HUES6 (cell line): ENCODE results near the gene FAR2.
"Not testable (repeated sequence)": the region's sequence is repeated elsewhere in the genome, so short reads cannot be mapped to it uniquely, and the experiment has no call there.

ENCODE experiments used
- H3K27ac ChIP-seq: 2 replicates; pipeline ENCODE4 v1.7.0; 2013; ENCODE audit warnings: low read depth, mild to moderate bottlenecking, low read length, inconsistent platforms
- H3K27me3 ChIP-seq: 2 replicates; pipeline ENCODE4 v1.6.1; 2013; ENCODE audit warnings: low read length; ENCODE audit not compliant: control insufficient read depth, insufficient read depth
- H3K36me3 ChIP-seq: 2 replicates; pipeline ENCODE4 v1.6.1; 2013; ENCODE audit warnings: low read length; ENCODE audit not compliant: control insufficient read depth, insufficient read depth
- H3K4me1 ChIP-seq: 2 replicates; pipeline ENCODE4 v1.6.1; 2013; ENCODE audit warnings: low read length; ENCODE audit not compliant: control insufficient read depth, insufficient read depth
- H3K4me3 ChIP-seq: 2 replicates; pipeline ENCODE4 v1.5.1; 2013; ENCODE audit warnings: low read depth, low read length
- H3K9ac ChIP-seq: one replicate; pipeline ENCODE4 v1.6.1; 2013; ENCODE audit warnings: mild to moderate bottlenecking, low read length
- H3K9me3 ChIP-seq: 2 replicates; pipeline ENCODE4 v1.6.1; 2013; ENCODE audit warnings: low read depth, low read length; ENCODE audit not compliant: control insufficient read depth, insufficient read depth

The FAR2 gene

DNA sequence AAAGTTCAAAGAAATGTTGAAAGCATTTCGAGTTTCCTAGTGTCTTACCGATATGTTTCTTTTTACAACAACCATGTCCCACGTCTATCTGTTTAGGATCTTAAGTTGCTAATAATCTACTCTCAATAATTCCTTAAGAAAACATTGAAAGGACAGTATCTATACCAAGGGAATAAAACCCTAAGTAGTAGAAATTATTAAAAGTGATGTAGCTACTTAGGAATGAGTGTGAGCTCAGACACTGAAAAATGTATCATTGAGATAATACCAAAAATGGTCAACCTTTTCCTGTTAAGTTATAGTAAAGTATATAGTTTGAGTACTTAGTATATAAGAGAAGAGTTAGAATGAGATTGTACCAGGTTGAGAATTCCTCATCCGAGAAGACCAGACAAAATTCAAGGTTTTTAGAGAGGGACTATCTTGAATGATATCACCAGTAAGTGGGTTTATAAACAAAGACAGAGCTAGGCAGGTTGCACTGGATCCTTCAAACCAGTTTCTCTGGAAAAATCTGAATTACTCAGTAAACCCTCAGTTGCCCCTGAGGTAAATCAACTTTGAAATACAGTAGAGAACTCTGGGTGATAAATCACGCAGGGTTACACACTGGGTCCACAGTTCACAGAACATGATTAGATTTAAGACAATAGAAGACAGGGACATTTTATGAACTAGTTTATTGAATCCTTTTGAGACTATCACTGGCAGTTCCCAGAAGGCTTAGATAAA lies 135.1 kb downstream of the FAR2 start:
- Histone ChIP-seq H3K27ac (no peak overlapping the region), H3K9me3 (no peaks in the 10 kb centered on the region), H3K9ac (no peak overlapping the region), H3K36me3 (no peaks in the 10 kb centered on the region), H3K27me3 (no peaks in the 10 kb centered on the region), H3K4me3 (no peak overlapping the region), H3K4me1 (peaks cover 4% of the 10 kb centered on the region; the same call in 1 of the 2 replicates)

DNA sequence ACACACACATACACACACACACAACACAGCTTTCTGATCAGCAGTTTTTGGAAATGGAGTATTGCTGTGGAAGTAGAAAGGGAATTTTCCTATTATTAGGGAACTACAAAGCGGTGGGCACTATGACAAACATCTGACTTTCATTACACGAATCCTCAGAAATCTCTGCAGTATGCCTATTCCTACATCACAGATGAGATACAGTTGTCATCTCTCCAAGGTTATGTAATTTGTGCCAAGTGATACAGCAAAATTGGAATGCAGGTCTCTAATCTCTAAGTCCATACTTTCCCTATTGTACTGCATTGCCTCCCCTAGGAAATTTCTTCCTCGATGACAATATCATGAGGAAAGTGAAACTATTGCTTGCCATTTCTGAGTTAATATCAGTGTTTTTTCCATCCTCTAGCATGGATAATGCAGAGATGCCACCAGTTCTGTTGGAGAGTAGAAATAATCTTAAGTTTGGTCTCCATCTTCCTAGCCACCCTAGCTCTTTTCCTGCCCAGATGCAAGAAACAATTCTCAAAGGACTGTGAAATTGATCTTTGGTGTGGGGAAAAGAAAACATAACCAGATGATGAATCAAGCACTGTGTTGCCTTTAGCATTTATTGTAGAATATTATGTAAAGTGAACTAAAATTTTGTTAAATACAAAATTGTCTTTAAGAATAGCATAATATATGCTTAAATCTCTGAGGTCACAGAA lies 137.2 kb downstream of the FAR2 start:
- H3K4me1 ChIP-seq: peaks cover 4% of the 10 kb centered on the region; the same call in 1 of the 2 replicates
- H3K27me3 ChIP-seq: no peaks in the 10 kb centered on the region
- no peaks in the 10 kb centered on the region for H3K36me3 ChIP-seq
- no peak overlapping the region for H3K27ac ChIP-seq
- no peak overlapping the region for H3K4me3 ChIP-seq
- H3K9ac ChIP-seq: no peak overlapping the region
- H3K9me3 ChIP-seq: peaks cover 4% of the 10 kb centered on the region; the same call in 1 of the 2 replicates

DNA sequence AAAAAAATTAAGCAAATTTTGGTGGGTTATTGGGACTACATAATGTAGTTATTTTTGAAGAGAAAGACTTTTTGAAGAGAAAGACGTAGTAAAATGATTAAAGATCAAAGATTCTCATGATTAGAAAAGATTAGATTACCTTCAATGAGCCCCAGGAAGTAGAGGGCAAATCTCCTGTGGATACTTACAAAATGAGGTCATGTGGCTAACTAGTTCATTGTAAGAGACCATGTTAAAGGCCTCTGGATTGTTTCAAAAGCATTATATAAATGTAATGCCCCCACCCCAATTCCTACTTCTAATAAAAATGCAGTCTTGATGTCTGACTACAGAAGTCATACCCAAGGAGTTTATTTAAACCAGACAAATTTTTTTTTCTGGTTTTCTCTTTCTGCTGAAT lies 138.5 kb downstream of the FAR2 start:
- Histone ChIP-seq H3K36me3 (no peaks in the 10 kb centered on the region), H3K9me3 (peaks cover 4% of the 10 kb centered on the region; the same call in 1 of the 2 replicates), H3K4me1 (peaks cover 4% of the 10 kb centered on the region; the same call in 1 of the 2 replicates), H3K9ac (no peak overlapping the region), H3K4me3 (no peak overlapping the region), H3K27me3 (no peaks in the 10 kb centered on the region), H3K27ac (no peak overlapping the region)

DNA sequence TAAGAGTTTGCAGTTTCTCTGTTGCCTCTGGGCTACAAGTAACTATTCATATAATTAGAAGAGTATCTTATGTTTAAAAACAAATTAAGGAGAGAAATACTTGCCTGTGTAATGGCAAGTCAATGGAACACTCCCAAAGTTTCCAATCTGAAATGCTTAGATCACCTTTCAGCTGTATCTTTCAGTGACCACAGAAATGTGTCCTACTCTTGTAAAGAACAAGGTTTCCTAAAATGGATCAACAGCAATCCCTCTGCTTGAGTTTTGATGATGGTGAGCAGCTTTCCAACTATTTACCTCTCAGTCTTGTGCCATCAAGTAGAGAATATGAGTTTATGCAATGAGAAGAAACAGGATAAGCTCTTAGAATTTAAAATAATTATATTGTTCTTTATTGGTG lies 139.0 kb downstream of the FAR2 start:
- Histone ChIP-seq H3K27ac (no peak overlapping the region), H3K9ac (no peak overlapping the region), H3K27me3 (no peaks in the 10 kb centered on the region), H3K4me3 (no peak overlapping the region), H3K36me3 (no peaks in the 10 kb centered on the region), H3K4me1 (peaks cover 4% of the 10 kb centered on the region; the same call in 1 of the 2 replicates), H3K9me3 (peaks cover 4% of the 10 kb centered on the region; the same call in 1 of the 2 replicates)

DNA sequence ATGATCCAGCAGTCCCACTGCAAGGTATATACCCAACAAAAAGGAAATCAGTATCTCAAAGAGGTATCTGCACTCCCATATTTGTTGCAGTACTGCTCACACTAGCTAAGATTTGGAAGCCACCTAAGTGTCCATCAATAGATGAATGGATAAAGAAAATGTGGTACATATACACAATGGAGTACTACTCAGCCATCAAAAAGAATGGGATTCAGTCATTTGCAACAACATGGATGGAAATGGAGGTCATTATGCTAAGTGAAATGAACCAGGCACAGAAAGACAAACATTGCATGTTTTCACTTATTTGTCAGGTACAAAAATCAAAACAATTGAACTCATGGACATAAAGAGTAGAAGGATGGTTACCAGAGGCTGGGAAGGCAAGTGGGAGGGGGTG lies 141.4 kb downstream of the FAR2 start:
- not testable (repeated sequence) for H3K4me3 ChIP-seq, H3K36me3 ChIP-seq, H3K4me1 ChIP-seq, H3K9ac ChIP-seq, H3K27me3 ChIP-seq, H3K27ac ChIP-seq, H3K9me3 ChIP-seq

DNA sequence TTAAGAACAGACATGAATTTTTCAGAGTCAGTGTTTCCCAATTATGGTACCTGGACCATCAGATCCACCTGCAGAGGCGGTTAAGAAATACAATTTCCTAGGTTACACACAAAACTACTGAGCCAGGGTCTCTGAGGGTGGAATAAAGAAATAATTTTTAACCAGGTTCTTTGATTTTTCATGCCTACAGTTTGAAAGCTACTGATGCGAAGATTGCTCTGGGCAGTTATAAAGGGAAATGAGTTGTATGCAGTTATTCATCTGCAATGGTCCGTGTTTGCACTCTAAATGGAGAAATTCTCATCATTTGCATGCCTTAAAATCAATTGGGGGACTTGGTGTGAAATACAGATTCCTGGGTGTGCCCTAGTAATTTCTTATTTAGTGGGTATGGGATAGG lies 142.1 kb downstream of the FAR2 start:
- Histone ChIP-seq H3K27me3 (no peaks in the 10 kb centered on the region), H3K27ac (no peak overlapping the region), H3K36me3 (no peaks in the 10 kb centered on the region), H3K4me3 (no peak overlapping the region), H3K9ac (no peak overlapping the region), H3K4me1 (peaks cover 4% of the 10 kb centered on the region; the same call in 1 of the 2 replicates), H3K9me3 (peaks cover 4% of the 10 kb centered on the region; the same call in 1 of the 2 replicates)

DNA sequence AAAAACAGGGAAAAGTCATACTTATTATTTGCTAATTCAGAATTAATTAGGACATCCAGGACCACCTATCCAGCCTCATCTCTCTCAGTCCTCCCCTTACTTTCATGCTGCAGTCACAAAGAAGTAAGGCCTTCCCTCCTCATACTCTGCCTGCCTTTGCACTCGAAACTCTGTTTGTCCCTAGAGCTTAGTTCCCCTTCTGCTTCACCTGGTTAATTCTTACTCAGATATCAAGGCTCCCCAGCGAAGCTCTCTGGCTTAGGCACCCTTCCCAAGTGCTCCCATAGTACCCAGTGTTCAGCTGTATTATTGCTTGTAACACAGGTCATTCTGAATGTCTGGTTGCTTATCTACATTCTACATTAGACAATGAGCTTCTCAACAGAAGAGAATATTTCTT lies 150.6 kb downstream of the FAR2 start:
- Histone ChIP-seq H3K9ac (no peak overlapping the region), H3K27me3 (no peaks in the 10 kb centered on the region), H3K9me3 (no peaks in the 10 kb centered on the region), H3K4me3 (no peak overlapping the region), H3K4me1 (no peaks in the 10 kb centered on the region), H3K27ac (no peak overlapping the region), H3K36me3 (no peaks in the 10 kb centered on the region)

DNA sequence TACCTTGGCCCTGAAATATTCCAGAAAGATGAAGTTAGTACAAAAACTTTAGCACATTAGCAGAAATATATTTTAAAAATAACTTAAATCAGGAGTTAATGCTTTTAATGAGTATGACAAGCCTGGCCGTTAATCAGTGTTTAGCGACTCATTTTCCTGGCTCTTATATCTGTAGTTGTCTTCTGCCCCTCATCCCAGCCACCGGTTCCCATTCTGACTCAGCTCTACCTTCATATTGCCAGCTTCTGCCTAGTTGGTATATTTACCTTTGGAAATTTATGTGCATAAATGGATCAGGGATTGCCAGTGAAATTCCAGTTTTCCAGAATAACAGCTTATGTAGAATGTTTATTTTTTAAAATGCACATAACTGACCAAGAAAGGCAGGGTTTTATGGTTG lies 152.0 kb downstream of the FAR2 start:
- H3K4me1 ChIP-seq: no peaks in the 10 kb centered on the region
- no peak overlapping the region for H3K27ac ChIP-seq
- H3K36me3 ChIP-seq: no peaks in the 10 kb centered on the region
- H3K9ac ChIP-seq: no peak overlapping the region
- H3K4me3 ChIP-seq: no peak overlapping the region
- no peaks in the 10 kb centered on the region for H3K27me3 ChIP-seq
- H3K9me3 ChIP-seq: no peaks in the 10 kb centered on the region

DNA sequence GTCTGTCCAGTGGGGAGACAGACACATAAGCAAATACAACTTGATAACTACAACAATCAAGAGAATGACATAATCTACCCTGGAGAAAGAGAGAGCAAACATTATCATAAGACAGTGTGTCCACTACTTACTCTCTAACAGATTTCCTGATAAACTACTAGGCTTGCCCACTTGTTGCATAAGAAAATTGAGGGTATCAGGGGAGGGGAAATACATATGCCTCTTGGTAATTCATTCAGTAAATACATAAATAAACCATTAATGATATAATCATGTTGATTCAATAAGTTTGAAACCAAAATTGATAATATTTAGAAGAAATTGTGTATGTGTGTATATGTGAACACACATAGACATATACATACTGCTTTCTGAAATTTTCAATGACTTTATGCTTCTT lies 155.3 kb downstream of the FAR2 start:
- H3K9me3 ChIP-seq: no peaks in the 10 kb centered on the region
- H3K36me3 ChIP-seq: no peaks in the 10 kb centered on the region
- H3K4me1 ChIP-seq: no peaks in the 10 kb centered on the region
- H3K27me3 ChIP-seq: no peaks in the 10 kb centered on the region
- H3K27ac ChIP-seq: no peak overlapping the region
- no peak overlapping the region for H3K4me3 ChIP-seq
- no peak overlapping the region for H3K9ac ChIP-seq

DNA sequence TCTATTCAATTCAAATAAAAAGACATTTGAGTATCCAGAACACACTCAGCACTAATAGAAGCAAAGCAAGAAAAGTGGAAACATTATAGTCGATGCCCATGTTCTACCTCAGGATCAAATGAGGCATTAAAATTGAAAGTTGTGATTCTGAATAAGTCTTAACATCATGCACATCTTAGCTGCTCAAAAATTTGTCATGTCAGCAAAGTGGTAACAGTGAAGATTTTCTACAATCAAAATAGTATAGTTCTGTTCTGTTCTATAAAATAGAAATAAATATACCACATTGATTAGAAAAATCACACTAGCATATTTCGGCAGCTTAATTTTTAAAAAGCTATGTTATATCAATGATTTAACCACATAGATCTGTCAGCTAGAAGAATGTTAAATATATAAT lies 157.2 kb downstream of the FAR2 start:
- Histone ChIP-seq H3K36me3 (no peaks in the 10 kb centered on the region), H3K9me3 (no peaks in the 10 kb centered on the region), H3K4me1 (no peaks in the 10 kb centered on the region), H3K4me3 (no peak overlapping the region), H3K27ac (no peak overlapping the region), H3K27me3 (no peaks in the 10 kb centered on the region), H3K9ac (no peak overlapping the region)

DNA sequence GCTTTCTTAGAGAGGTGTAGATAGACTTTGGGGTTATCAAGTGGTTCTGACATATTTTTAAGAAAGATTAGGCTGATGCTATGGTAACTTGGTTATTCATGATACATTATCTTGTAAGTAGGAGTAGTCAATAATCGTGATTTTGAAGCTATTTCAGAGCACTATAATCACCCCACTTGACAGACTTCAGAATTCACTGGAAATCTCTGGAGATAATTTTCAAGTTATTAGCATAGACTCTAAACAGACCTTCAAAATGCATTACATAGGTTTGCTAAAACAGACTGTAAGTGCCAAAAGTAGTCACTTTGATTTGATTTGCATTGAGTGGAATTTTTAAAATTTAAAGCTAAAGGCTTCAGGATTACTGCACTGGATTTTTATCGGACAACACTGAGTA lies 157.6 kb downstream of the FAR2 start:
- Histone ChIP-seq H3K27ac (no peak overlapping the region), H3K36me3 (no peaks in the 10 kb centered on the region), H3K9ac (no peak overlapping the region), H3K4me1 (no peaks in the 10 kb centered on the region), H3K9me3 (no peaks in the 10 kb centered on the region), H3K27me3 (no peaks in the 10 kb centered on the region), H3K4me3 (no peak overlapping the region)
